ENCODE data around the gene TUT4.

DNA sequence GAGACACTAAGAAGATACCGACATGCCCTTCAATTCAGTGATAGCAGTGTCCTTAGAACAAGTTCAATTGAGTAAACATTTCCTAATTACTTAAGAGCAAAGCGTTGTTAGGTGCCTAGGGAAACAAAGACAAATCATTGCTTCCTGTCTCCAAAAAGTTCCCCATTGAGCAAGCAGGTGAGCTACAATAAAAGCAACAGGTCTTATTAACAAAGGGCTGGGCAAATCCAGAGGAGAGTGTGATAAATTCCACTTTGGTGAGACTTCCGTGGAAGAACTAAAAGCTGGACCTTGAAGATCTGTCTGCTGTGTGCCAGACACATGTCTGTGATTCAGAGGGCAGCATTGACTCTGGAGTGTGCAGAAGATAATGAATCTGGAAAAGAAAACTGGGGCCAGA is 1.9 kb upstream of the TUT4 start:
- TF ChIP-seq POLR2AphosphoS5 (IDR thresholded peaks at IDR 0.05; ENCODE audit: low read depth, low read length) = no peak
- no peak for TF ChIP-seq POLR2A (IDR thresholded peaks at IDR 0.05; ENCODE audit: low read depth, low read length)

All from GM12892 (cell line).